ENCODE measurements around the gene CLRN2.

DNA sequence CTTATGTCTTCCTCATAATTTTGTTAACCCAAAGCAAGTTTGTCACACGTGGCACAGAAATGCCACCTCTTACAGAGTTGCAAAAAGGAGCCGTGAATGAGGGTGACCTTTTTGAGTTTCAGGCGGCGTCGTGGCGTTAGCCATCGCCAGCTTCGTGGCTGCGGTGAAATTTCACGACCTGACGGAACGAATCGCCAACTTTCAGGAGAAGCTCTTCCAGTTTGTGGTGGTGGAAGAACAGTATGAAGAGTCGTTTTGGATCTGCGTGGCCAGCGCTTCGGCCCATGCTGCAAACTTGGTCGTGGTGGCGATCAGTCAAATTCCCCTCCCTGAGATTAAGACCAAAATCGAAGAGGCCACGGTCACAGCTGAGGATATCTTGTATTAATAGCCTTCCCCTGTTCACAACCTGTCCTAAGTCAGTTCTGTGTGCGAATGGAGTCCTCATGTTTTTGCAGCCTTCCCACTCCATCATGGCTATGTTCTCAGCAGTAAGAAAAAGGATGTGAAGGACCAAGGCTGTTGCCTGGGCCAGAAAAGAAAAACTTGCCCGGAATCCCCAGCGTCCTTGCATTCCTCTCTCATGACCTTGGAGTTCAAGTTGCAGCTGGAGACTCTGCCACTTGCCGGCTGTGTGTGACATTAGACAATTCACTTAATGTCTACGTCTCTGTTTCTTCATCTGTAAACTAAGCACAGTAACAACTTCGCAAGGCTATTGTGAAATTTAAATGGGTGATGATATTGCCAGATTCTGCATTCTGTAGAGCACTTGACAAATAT, 11.9 kb downstream of the CLRN2 start:
- TF ChIP-seq, protein P1, sequence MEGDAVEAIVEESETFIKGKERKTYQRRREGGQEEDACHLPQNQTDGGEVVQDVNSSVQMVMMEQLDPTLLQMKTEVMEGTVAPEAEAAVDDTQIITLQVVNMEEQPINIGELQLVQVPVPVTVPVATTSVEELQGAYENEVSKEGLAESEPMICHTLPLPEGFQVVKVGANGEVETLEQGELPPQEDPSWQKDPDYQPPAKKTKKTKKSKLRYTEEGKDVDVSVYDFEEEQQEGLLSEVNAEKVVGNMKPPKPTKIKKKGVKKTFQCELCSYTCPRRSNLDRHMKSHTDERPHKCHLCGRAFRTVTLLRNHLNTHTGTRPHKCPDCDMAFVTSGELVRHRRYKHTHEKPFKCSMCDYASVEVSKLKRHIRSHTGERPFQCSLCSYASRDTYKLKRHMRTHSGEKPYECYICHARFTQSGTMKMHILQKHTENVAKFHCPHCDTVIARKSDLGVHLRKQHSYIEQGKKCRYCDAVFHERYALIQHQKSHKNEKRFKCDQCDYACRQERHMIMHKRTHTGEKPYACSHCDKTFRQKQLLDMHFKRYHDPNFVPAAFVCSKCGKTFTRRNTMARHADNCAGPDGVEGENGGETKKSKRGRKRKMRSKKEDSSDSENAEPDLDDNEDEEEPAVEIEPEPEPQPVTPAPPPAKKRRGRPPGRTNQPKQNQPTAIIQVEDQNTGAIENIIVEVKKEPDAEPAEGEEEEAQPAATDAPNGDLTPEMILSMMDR (conservative IDR thresholded peaks at IDR 0.05 in 1 of 2, IDR thresholded peaks at IDR 0.05 in 1 of 2; ENCODE audit: low read depth in 1 of 2, low read length in 2 of 2): no peak
- TF ChIP-seq EZH2 (IDR thresholded peaks at IDR 0.05; ENCODE audit: low read length, missing control alignments): no peak
